CD14-positive monocyte (primary cell): Measurements from ENCODE around the gene PIP4K2C. TPM values are rescaled to one million over a fixed set of nuclear protein-coding genes. Genes with fewer than 3 reads are reported as not detected.

Source experiments
- DNase-seq, 3 donors: peaks; one replicate each; pipeline ENCODE4 v3.0.0-alpha.2; 2011 to 2022
- H2AFZ ChIP-seq: 2 replicates; pipeline ENCODE4 v1.6.0; 2012; ENCODE audit warnings: mild to moderate bottlenecking, low read depth, low read length, inconsistent platforms; ENCODE audit not compliant: insufficient read depth, poor library complexity, severe bottlenecking
- H3K27ac ChIP-seq, 2 donors: 1 replicate in 1 of 2; 2 replicates in 1 of 2; pipeline ENCODE4 v1.5.1; 2012 to 2013; ENCODE audit warnings: low read length in 2 of 2, control low read depth in 1 of 2, inconsistent platforms in 1 of 2, low read depth in 1 of 2, mild to moderate bottlenecking in 1 of 2
- H3K27me3 ChIP-seq, 2 donors: one replicate each; pipeline versions ENCODE4 v1.6.0 to v1.6.1; 2011 to 2013; ENCODE audit warnings: low read length in 2 of 2; ENCODE audit not compliant: control insufficient read depth in 2 of 2, insufficient read depth in 2 of 2
- H3K36me3 ChIP-seq, 2 donors: replicated peaks in 1 of 2; 1 replicate in 1 of 2; 2 replicates in 1 of 2; pipeline versions ENCODE4 v1.5.1 to v1.6.1; 2012 to 2013; ENCODE audit warnings: low read length in 2 of 2, control low read depth in 1 of 2, inconsistent platforms in 1 of 2, mild to moderate bottlenecking in 1 of 2; ENCODE audit not compliant: insufficient read depth in 2 of 2, control insufficient read depth in 1 of 2
- H3K4me1 ChIP-seq, 2 donors: 1 replicate in 1 of 2; 2 replicates in 1 of 2; pipeline versions ENCODE4 v1.5.1 to v1.6.1; 2012 to 2013; ENCODE audit warnings: low read length in 2 of 2, control low read depth in 1 of 2, inconsistent platforms in 1 of 2, mild to moderate bottlenecking in 1 of 2, moderate library complexity in 1 of 2; ENCODE audit not compliant: insufficient read depth in 2 of 2, control insufficient read depth in 1 of 2
- H3K4me2 ChIP-seq: replicated peaks from 2 replicates; pipeline ENCODE3; 2012; ENCODE audit warnings: low read length, moderate library complexity, mild to moderate bottlenecking; ENCODE audit not compliant: poor library complexity, severe bottlenecking; ENCODE audit errors: extremely low read depth
- H3K4me3 ChIP-seq, 3 experiments: fragments of 200-600 bp in 1 of 3; sonication (generic) in 1 of 3; replicated peaks in 1 of 3; 1 replicate in 2 of 3; 2 replicates in 1 of 3; pipeline ENCODE4 v1.5.1; 2011 to 2013; ENCODE audit warnings: low read length in 3 of 3, mild to moderate bottlenecking in 3 of 3, control low read depth in 2 of 3, low read depth in 2 of 3, inconsistent platforms in 1 of 3, moderate library complexity in 1 of 3
- H3K79me2 ChIP-seq: 2 replicates; pipeline ENCODE4 v1.6.0; 2012; ENCODE audit warnings: mild to moderate bottlenecking, control low read depth, inconsistent platforms, low read length, moderate library complexity; ENCODE audit not compliant: insufficient read depth
- H3K9ac ChIP-seq: 2 replicates; pipeline ENCODE4 v1.6.0; 2017; ENCODE audit warnings: low read length, mild to moderate bottlenecking; ENCODE audit not compliant: insufficient read depth, poor library complexity, severe bottlenecking
- H3K9me3 ChIP-seq, 2 donors: replicated peaks in 1 of 2; 1 replicate in 1 of 2; 2 replicates in 1 of 2; pipeline versions ENCODE4 v1.5.1 to v1.6.1; 2012 to 2013; ENCODE audit warnings: low read length in 2 of 2, control low read depth in 1 of 2; ENCODE audit not compliant: control insufficient read depth in 1 of 2, insufficient read depth in 1 of 2
- H4K20me1 ChIP-seq: 2 replicates; pipeline ENCODE4 v1.6.0; 2012; ENCODE audit warnings: mild to moderate bottlenecking, low read length, control low read depth, moderate library complexity; ENCODE audit not compliant: insufficient read depth
- H3K27ac Mint-ChIP-seq, 7 donors: one replicate each; pipeline ENCODE4 v1.8.0; 2020; ENCODE audit warnings: mild to moderate bottlenecking in 7 of 7, mixed read lengths in 7 of 7, moderate library complexity in 6 of 7, inconsistent platforms in 2 of 7
- H3K27me3 Mint-ChIP-seq, 3 donors: one replicate each; pipeline ENCODE4 v1.8.0; 2021 to 2022; ENCODE audit warnings: low read depth in 3 of 3, mild to moderate bottlenecking in 3 of 3, mixed read lengths in 3 of 3, moderate library complexity in 3 of 3, inconsistent platforms in 1 of 3
- H3K36me3 Mint-ChIP-seq, 2 donors: one replicate each; pipeline ENCODE4 v1.8.0; 2020; ENCODE audit warnings: mixed read lengths in 2 of 2, inconsistent platforms in 1 of 2, mild to moderate bottlenecking in 1 of 2
- H3K4me1 Mint-ChIP-seq: one replicate; pipeline ENCODE4 v1.8.0; 2020; ENCODE audit warnings: mild to moderate bottlenecking, mixed read lengths
- H3K4me3 Mint-ChIP-seq, 2 donors: one replicate each; pipeline ENCODE4 v1.8.0; 2020; ENCODE audit warnings: mild to moderate bottlenecking in 2 of 2, mixed read lengths in 2 of 2, moderate library complexity in 1 of 2
- H3K9me3 Mint-ChIP-seq, 7 donors: one replicate each; pipeline ENCODE4 v1.8.0; 2020 to 2022; ENCODE audit warnings: mixed read lengths in 7 of 7, mild to moderate bottlenecking in 6 of 7, moderate library complexity in 6 of 7, inconsistent platforms in 2 of 7
- CTCF ChIP-seq: fragments of 200-600 bp; IDR thresholded peaks from one replicate; pipeline ENCODE4 v1.8.0; 2022; ENCODE audit warnings: antibody characterized with exemption, mild to moderate bottlenecking
- WGBS: methylation state at CpG from one replicate; pipeline ENCODE4 v1.1.5; 2013; ENCODE audit warnings: missing lambda C conversion rate; ENCODE audit not compliant: insufficient coverage; 5-methylcytosine and 5-hydroxymethylcytosine counted together
- intact Hi-C, 2 donors: fragments of 100-400 bp; cut with micrococcal nuclease; formaldehyde crosslinking; loops; one replicate each; pipeline versions ENCODE4 v1.15.0 to v1.15.1; 2023
- polyA plus RNA-seq, 3 donors: library from polyadenylated mRNA; depleted of rRNA in 1 of 3; unstranded in 2 of 3; stranded (reverse) in 1 of 3; fragments of 300-500 nt in 2 of 3; fragments of >200 nt in 1 of 3; fragmentation: Illumina TruSeq in 2 of 3; gene quantifications; 1 replicate in 2 of 3; 2 replicates in 1 of 3; pipeline ENCODE4 v1.2.3, GENCODE V29; 2012 to 2021

PIP4K2C gene
- polyA plus RNA-seq, 3 donors: 12.3 to 18.6 (median 16.9) TPM

GRCh38 chr12:57583008-57583831 lies 7.8 kb upstream of the PIP4K2C start:
- Mint-ChIP-seq H3K4me3 (no peak overlapping the region), H3K9me3 (no peaks in the 10 kb centered on the region), H3K27ac (peak overlapping the region in 1 of 7 donors; percentile 64), H3K4me1 (peaks cover 22% of the 10 kb centered on the region), H3K27me3 (peaks cover 5 to 20% (median 9%) of the 10 kb centered on the region in 3 donors), H3K36me3 (no peaks in the 10 kb centered on the region)
- Histone ChIP-seq H3K4me2 (no peak overlapping the region), H3K36me3 (no peaks in the 10 kb centered on the region), H4K20me1 (no peaks in the 10 kb centered on the region), H3K4me1 (peaks cover 15 to 17% of the 10 kb centered on the region in 2 donors), H3K4me3 (no peak overlapping the region), H3K27me3 (peaks cover 5 to 20% of the 10 kb centered on the region in 2 donors), H3K9ac (no peak overlapping the region), H2AFZ (no peak overlapping the region), H3K9me3 (no peaks in the 10 kb centered on the region), H3K79me2 (no peaks in the 10 kb centered on the region), H3K27ac (no peak overlapping the region)
- DNase-seq: peak; percentile 53 to 74 (median 73)
- intact Hi-C loops: loop anchor here in 1 of 2 donors (5.0 to 10.0 kb wide), 2 partner anchors 39 to 112 kb away; partner anchors contain the start of gene OS9
- TF ChIP-seq CTCF: peak; percentile 97
- WGBS: 65% methylated on average over 10 of the region's 13 CpGs

GRCh38 chr12:57584050-57584449 lies 6.9 kb upstream of the PIP4K2C start:
- Mint-ChIP-seq H3K4me3 (no peak overlapping the region), H3K36me3 (no peaks in the 10 kb centered on the region), H3K27ac (peak overlapping the region in 3 of 7 donors; percentile 30 to 61 (median 59)), H3K9me3 (no peaks in the 10 kb centered on the region), H3K27me3 (peaks cover 5 to 20% (median 7%) of the 10 kb centered on the region in 3 donors), H3K4me1 (peaks cover 22% of the 10 kb centered on the region)
- no peak for DNase-seq
- intact Hi-C loops: loop anchor here (1.0 to 10.0 kb wide), 3 partner anchors 37 to 111 kb away; partner anchors contain the start of gene OS9 (in 1 of the 2)
- Histone ChIP-seq H3K4me3 (no peak overlapping the region), H3K4me1 (peaks cover 15 to 17% of the 10 kb centered on the region in 2 donors), H3K9me3 (no peaks in the 10 kb centered on the region), H3K4me2 (no peak overlapping the region), H3K27me3 (peaks cover 5 to 20% of the 10 kb centered on the region in 2 donors), H3K79me2 (no peaks in the 10 kb centered on the region), H3K9ac (no peak overlapping the region), H3K27ac (no peak overlapping the region), H4K20me1 (no peaks in the 10 kb centered on the region), H2AFZ (no peak overlapping the region), H3K36me3 (no peaks in the 10 kb centered on the region)
- WGBS: 100% methylated on average over 1 of the region's 2 CpGs
- no peak for TF ChIP-seq CTCF
